Thyroid gland (tissue), 4 donors: ENCODE results near the gene FBN2. TPM values are rescaled to one million over a fixed set of nuclear protein-coding genes. Genes with fewer than 3 reads are reported as not detected.

Source experiments
- DNase-seq, 2 donors: peaks; one replicate each; pipeline ENCODE4 v3.0.0-alpha.2; 2019
- H3K27ac ChIP-seq, 3 donors: fragments of 200-600 bp; sonication (generic); 1 replicate in 2 of 3; 2 replicates in 1 of 3; pipeline ENCODE4 v1.5.1; 2016 to 2019; ENCODE audit warnings: mild to moderate bottlenecking in 1 of 3, moderate library complexity in 1 of 3
- H3K27me3 ChIP-seq: fragments of 200-600 bp; sonication (generic); one replicate; pipeline ENCODE4 v1.5.1; 2019
- H3K36me3 ChIP-seq, 2 donors: fragments of 200-600 bp; sonication (generic); one replicate each; pipeline ENCODE4 v1.5.1; 2016 to 2019
- H3K4me1 ChIP-seq, 2 donors: fragments of 200-600 bp; sonication (generic); one replicate each; pipeline ENCODE4 v1.5.1; 2017 to 2019
- H3K4me3 ChIP-seq, 3 donors: fragments of 200-600 bp; sonication (generic); replicated peaks in 1 of 3; 1 replicate in 2 of 3; 2 replicates in 1 of 3; pipeline ENCODE4 v1.5.1; 2016; ENCODE audit warnings: mild to moderate bottlenecking in 1 of 3
- H3K9me3 ChIP-seq: fragments of 200-600 bp; sonication (generic); one replicate; pipeline ENCODE4 v1.5.1; 2017
- POLR2A ChIP-seq, 2 donors: fragments of 450-650 bp; IDR thresholded peaks; one replicate each; pipeline ENCODE4 v1.6.1; 2017; ENCODE audit warnings: antibody characterized with exemption in 2 of 2, mild to moderate bottlenecking in 2 of 2, moderate library complexity in 1 of 2
- WGBS, 2 donors: methylation state at CpG; one replicate each; pipeline ENCODE4 v1.1.5; 2017; 5-methylcytosine and 5-hydroxymethylcytosine counted together
- intact Hi-C: fragments of 100-400 bp; cut with DNase I; formaldehyde crosslinking; loops from one replicate; pipeline ENCODE4 v1.15.1; 2023
- total RNA-seq, 4 donors: library from RNA; depleted of rRNA; stranded (reverse); fragments of >200 nt; gene quantifications; one replicate each; pipeline ENCODE4 v1.2.3, GENCODE V29; 2016
- TF ChIP-seq, protein P1 (sequence below), 6 experiments: fragments of 200-600 bp in 3 of 6; fragments of 450-650 bp in 3 of 6; sonication (generic) in 3 of 6; IDR thresholded peaks; one replicate each; pipeline ENCODE4 v1.5.1; 2016 to 2019; ENCODE audit warnings: antibody characterized with exemption in 6 of 6, mild to moderate bottlenecking in 2 of 6, inconsistent platforms in 1 of 6, moderate library complexity in 1 of 6

FBN2 gene
- total RNA-seq, 4 donors from 2014 or later: 1.0 to 3.9 (median 2.5) TPM

- Histone ChIP-seq H3K27ac (no peak overlapping the region), H3K9me3 (no peaks in the 10 kb centered on the region), H3K4me3 (no peak overlapping the region), H3K36me3 (no peaks in the 10 kb centered on the region), H3K27me3 (no peaks in the 10 kb centered on the region), H3K4me1 (no peaks in the 10 kb centered on the region)
- no peak for DNase-seq
- intact Hi-C loops: no loop called here
- no peak for TF ChIP-seq POLR2A (IDR thresholded peaks at IDR 0.05)
- TF ChIP-seq, protein P1, sequence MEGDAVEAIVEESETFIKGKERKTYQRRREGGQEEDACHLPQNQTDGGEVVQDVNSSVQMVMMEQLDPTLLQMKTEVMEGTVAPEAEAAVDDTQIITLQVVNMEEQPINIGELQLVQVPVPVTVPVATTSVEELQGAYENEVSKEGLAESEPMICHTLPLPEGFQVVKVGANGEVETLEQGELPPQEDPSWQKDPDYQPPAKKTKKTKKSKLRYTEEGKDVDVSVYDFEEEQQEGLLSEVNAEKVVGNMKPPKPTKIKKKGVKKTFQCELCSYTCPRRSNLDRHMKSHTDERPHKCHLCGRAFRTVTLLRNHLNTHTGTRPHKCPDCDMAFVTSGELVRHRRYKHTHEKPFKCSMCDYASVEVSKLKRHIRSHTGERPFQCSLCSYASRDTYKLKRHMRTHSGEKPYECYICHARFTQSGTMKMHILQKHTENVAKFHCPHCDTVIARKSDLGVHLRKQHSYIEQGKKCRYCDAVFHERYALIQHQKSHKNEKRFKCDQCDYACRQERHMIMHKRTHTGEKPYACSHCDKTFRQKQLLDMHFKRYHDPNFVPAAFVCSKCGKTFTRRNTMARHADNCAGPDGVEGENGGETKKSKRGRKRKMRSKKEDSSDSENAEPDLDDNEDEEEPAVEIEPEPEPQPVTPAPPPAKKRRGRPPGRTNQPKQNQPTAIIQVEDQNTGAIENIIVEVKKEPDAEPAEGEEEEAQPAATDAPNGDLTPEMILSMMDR (IDR thresholded peaks at IDR 0.05): no peak
- WGBS, 2 donors: 74 to 77% methylated on average over 12 of the region's 12 CpGs
Observed at GRCh38 chr5:128263357-128263756, 274.7 kb downstream of the FBN2 start.

GRCh38 chr5:128262911-128263310 lies 275.1 kb downstream of the FBN2 start:
- TF ChIP-seq POLR2A (IDR thresholded peaks at IDR 0.05): no peak
- TF ChIP-seq, protein P1 (IDR thresholded peaks at IDR 0.05): no peak
- Histone ChIP-seq H3K36me3 (no peaks in the 10 kb centered on the region), H3K4me1 (no peaks in the 10 kb centered on the region), H3K27ac (no peak overlapping the region), H3K9me3 (no peaks in the 10 kb centered on the region), H3K27me3 (no peaks in the 10 kb centered on the region), H3K4me3 (no peak overlapping the region)
- no peak for DNase-seq
- intact Hi-C loops: no loop called here
- 86 to 92% methylated on average over 6 of the region's 6 CpGs for WGBS, 2 donors

GRCh38 chr5:128259607-128260021 lies 278.4 kb downstream of the FBN2 start:
- TF ChIP-seq, protein P1 (IDR thresholded peaks at IDR 0.05): no peak
- TF ChIP-seq POLR2A (IDR thresholded peaks at IDR 0.05): no peak
- no peaks in the 10 kb centered on the region for H3K4me1 ChIP-seq
- no peak overlapping the region for H3K4me3 ChIP-seq
- DNase-seq: no peak
- no peaks in the 10 kb centered on the region for H3K27me3 ChIP-seq
- intact Hi-C loops: no loop called here
- H3K27ac ChIP-seq: no peak overlapping the region
- H3K9me3 ChIP-seq: no peaks in the 10 kb centered on the region
- no peaks in the 10 kb centered on the region for H3K36me3 ChIP-seq
- 83 to 85% methylated on average over 11 of the region's 11 CpGs for WGBS, 2 donors

GRCh38 chr5:128258372-128258771 lies 279.7 kb downstream of the FBN2 start:
- Histone ChIP-seq H3K27ac (no peak overlapping the region), H3K9me3 (no peaks in the 10 kb centered on the region), H3K36me3 (no peaks in the 10 kb centered on the region), H3K4me1 (no peaks in the 10 kb centered on the region), H3K27me3 (no peaks in the 10 kb centered on the region), H3K4me3 (no peak overlapping the region)
- WGBS, 2 donors: 92 to 96% methylated on average over 6 of the region's 6 CpGs
- TF ChIP-seq, protein P1 (IDR thresholded peaks at IDR 0.05): no peak
- no peak for TF ChIP-seq POLR2A (IDR thresholded peaks at IDR 0.05)
- no peak for DNase-seq
- intact Hi-C loops: no loop called here

- Histone ChIP-seq H3K27ac (no peak overlapping the region), H3K4me1 (no peaks in the 10 kb centered on the region), H3K27me3 (no peaks in the 10 kb centered on the region), H3K4me3 (no peak overlapping the region), H3K36me3 (no peaks in the 10 kb centered on the region), H3K9me3 (no peaks in the 10 kb centered on the region)
- intact Hi-C loops: no loop called here
- 74 to 83% methylated on average over 2 of the region's 2 CpGs for WGBS, 2 donors
- TF ChIP-seq, protein P1 (IDR thresholded peaks at IDR 0.05): no peak
- no peak for TF ChIP-seq POLR2A (IDR thresholded peaks at IDR 0.05)
- no peak for DNase-seq
Observed at GRCh38 chr5:128257076-128257475, 281.0 kb downstream of the FBN2 start.
